Peyer's patch (tissue), 4 donors: ENCODE measurements around the gene FAM174B. TPM values are rescaled to one million over a fixed set of nuclear protein-coding genes. Genes with fewer than 3 reads are reported as not detected.

Source experiments
- DNase-seq, 3 donors: peaks; one replicate each; pipeline ENCODE4 v3.0.0-alpha.2; 2017 to 2019
- H3K27ac ChIP-seq, 4 donors: fragments of 200-600 bp; sonication (generic); one replicate each; pipeline ENCODE4 v1.5.1; 2016 to 2019
- H3K27me3 ChIP-seq, 2 donors: fragments of 200-600 bp; sonication (generic); one replicate each; pipeline ENCODE4 v1.5.1; 2019
- H3K36me3 ChIP-seq, 3 donors: fragments of 200-600 bp; sonication (generic); one replicate each; pipeline ENCODE4 v1.5.1; 2016 to 2019
- H3K4me1 ChIP-seq, 4 donors: fragments of 200-600 bp; sonication (generic); one replicate each; pipeline ENCODE4 v1.5.1; 2016 to 2019
- H3K4me3 ChIP-seq, 4 donors: fragments of 200-600 bp; sonication (generic); 1 replicate in 3 of 4; 2 replicates in 1 of 4; pipeline ENCODE4 v1.5.1; 2016 to 2019; ENCODE audit warnings: mild to moderate bottlenecking in 1 of 4
- H3K9me3 ChIP-seq, 4 donors: fragments of 200-600 bp; sonication (generic); one replicate each; pipeline ENCODE4 v1.5.1; 2016 to 2019; ENCODE audit warnings: mild to moderate bottlenecking in 1 of 4
- CTCF ChIP-seq, 6 experiments: fragments of 450-650 bp in 4 of 6; fragments of 200-600 bp in 2 of 6; sonication (generic) in 1 of 6; IDR thresholded peaks; one replicate each; pipeline ENCODE4 v1.5.1; 2017 to 2019; ENCODE audit warnings: antibody characterized with exemption in 6 of 6, mild to moderate bottlenecking in 3 of 6, moderate library complexity in 1 of 6
- POLR2A ChIP-seq, 2 donors: fragments of 450-650 bp; IDR thresholded peaks; one replicate each; pipeline ENCODE4 v1.5.1; 2017; ENCODE audit warnings: antibody characterized with exemption in 2 of 2, mild to moderate bottlenecking in 2 of 2, moderate library complexity in 2 of 2
- total RNA-seq, 4 donors: library from RNA; depleted of rRNA; stranded (reverse); fragments of >200 nt; gene quantifications; one replicate each; pipeline ENCODE4 v1.1.0, GENCODE V29; 2016

FAM174B gene
- total RNA-seq, 4 donors from 2014 or later: 9.0 to 14.0 (median 11.4) TPM

GRCh38 chr15:92661069-92661468 lies 5.5 kb upstream of the FAM174B start:
- Histone ChIP-seq H3K4me1 (peaks cover 0 to 18% (median 0%) of the 10 kb centered on the region in 4 donors), H3K36me3 (no peaks in the 10 kb centered on the region), H3K27me3 (no peaks in the 10 kb centered on the region), H3K27ac (no peak overlapping the region), H3K4me3 (no peak overlapping the region), H3K9me3 (no peaks in the 10 kb centered on the region)
- no peak for TF ChIP-seq POLR2A (IDR thresholded peaks at IDR 0.05)
- no peak for TF ChIP-seq CTCF (IDR thresholded peaks at IDR 0.05)
- DNase-seq: no peak

GRCh38 chr15:92657486-92657885 lies 1.9 kb upstream of the FAM174B start:
- no peaks in the 10 kb centered on the region for H3K27me3 ChIP-seq
- H3K9me3 ChIP-seq: no peaks in the 10 kb centered on the region
- H3K4me3 ChIP-seq: no peak overlapping the region
- no peak for DNase-seq
- TF ChIP-seq POLR2A (IDR thresholded peaks at IDR 0.05) (no peak), CTCF (IDR thresholded peaks at IDR 0.05) (no peak)
- H3K4me1 ChIP-seq: peaks cover 0 to 7% (median 0%) of the 10 kb centered on the region in 4 donors
- no peaks in the 10 kb centered on the region for H3K36me3 ChIP-seq
- no peak overlapping the region for H3K27ac ChIP-seq

- peaks cover 0 to 7% (median 0%) of the 10 kb centered on the region in 4 donors for H3K4me1 ChIP-seq
- DNase-seq: no peak
- H3K36me3 ChIP-seq: no peaks in the 10 kb centered on the region
- H3K9me3 ChIP-seq: no peaks in the 10 kb centered on the region
- H3K27me3 ChIP-seq: no peaks in the 10 kb centered on the region
- H3K4me3 ChIP-seq: peak overlapping the region in 3 of 4 donors; percentile 45 to 62 (median 61)
- H3K27ac ChIP-seq: peak overlapping the region in 3 of 4 donors; percentile 40 to 67 (median 61)
- TF ChIP-seq POLR2A (IDR thresholded peaks at IDR 0.05): no peak
- no peak for TF ChIP-seq CTCF (IDR thresholded peaks at IDR 0.05)
Measured at GRCh38 chr15:92656089-92656488, 514 bp upstream of the FAM174B start.

GRCh38 chr15:92654662-92655061 lies 913 bp downstream of the FAM174B start:
- Histone ChIP-seq H3K4me1 (peaks cover 0 to 7% (median 0%) of the 10 kb centered on the region in 4 donors), H3K4me3 (peak overlapping the region in 3 of 4 donors; percentile 34 to 62 (median 61)), H3K27me3 (no peaks in the 10 kb centered on the region), H3K27ac (peak overlapping the region in 1 of 4 donors; percentile 61), H3K36me3 (no peaks in the 10 kb centered on the region), H3K9me3 (no peaks in the 10 kb centered on the region)
- TF ChIP-seq CTCF (IDR thresholded peaks at IDR 0.05) (no peak), POLR2A (IDR thresholded peaks at IDR 0.05) (no peak)
- DNase-seq: no peak

- peak in 1 of 3 donors; percentile 55 for DNase-seq
- peak overlapping the region in 1 of 4 donors; percentile 62 for H3K4me3 ChIP-seq
- H3K36me3 ChIP-seq: no peaks in the 10 kb centered on the region
- peaks cover 0 to 7% (median 0%) of the 10 kb centered on the region in 4 donors for H3K4me1 ChIP-seq
- H3K27ac ChIP-seq: peak overlapping the region in 2 of 4 donors; percentile 40 to 61
- H3K27me3 ChIP-seq: no peaks in the 10 kb centered on the region
- no peaks in the 10 kb centered on the region for H3K9me3 ChIP-seq
- no peak for TF ChIP-seq POLR2A (IDR thresholded peaks at IDR 0.05)
- TF ChIP-seq CTCF (IDR thresholded peaks at IDR 0.05): no peak
Measured at GRCh38 chr15:92653836-92654539, 1.6 kb downstream of the FAM174B start.
